Spleen (tissue), 7 donors: ENCODE data around the gene FAAP20.

Experiments
- POLR2A ChIP-seq, 3 donors: fragments of 450-650 bp; IDR thresholded peaks; one replicate each; pipeline ENCODE4 v1.5.1; 2017; ENCODE audit warnings: antibody characterized with exemption in 3 of 3, mild to moderate bottlenecking in 1 of 3
- POLR2AphosphoS5 ChIP-seq, 3 donors: sonication (generic); formaldehyde crosslinking; IDR thresholded peaks; one replicate each; pipeline ENCODE4 v1.5.1; 2017; ENCODE audit warnings: antibody characterized with exemption in 3 of 3
- TF ChIP-seq, protein P1 (sequence below), 11 experiments: fragments of 200-600 bp in 7 of 11; fragments of 450-650 bp in 4 of 11; sonication (generic) in 4 of 11; IDR thresholded peaks in 8 of 11; conservative IDR thresholded peaks in 3 of 11; 1 replicate in 7 of 11; 2 replicates in 4 of 11; pipeline versions ENCODE4 v1.4.0 to v1.8.0; 2016 to 2021; ENCODE audit warnings: antibody characterized with exemption in 11 of 11, inconsistent platforms in 4 of 11, mild to moderate bottlenecking in 1 of 11
- donor health status: DM: no; HTN: no; CAD: no; lungs with moderate emphysema.
- donor health status: DM: no; HTN: no; CAD: no.
- donor health status: DM: no; HTN: no; CAD: no.

DNA sequence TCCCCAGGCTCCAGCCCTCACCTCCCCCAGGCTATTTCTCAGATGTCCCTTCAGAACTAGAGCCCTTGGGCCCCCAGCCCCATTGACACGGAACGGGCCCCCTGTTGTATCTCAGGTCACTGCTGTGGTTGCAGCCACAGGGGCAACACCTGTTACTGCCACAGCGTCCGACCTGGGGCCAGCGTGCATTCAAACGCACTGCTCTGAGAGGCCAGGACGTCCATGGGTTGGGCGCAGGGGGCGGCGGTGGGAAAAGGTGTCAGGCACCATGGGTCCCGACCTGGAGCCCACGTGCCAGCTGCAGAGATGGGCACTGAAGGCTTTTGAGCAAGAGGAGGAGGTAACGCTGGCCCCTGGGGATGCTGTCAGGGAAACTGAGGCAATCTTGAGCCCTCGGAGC, 13.3 kb downstream of the FAAP20 start:
- TF ChIP-seq, protein P1, sequence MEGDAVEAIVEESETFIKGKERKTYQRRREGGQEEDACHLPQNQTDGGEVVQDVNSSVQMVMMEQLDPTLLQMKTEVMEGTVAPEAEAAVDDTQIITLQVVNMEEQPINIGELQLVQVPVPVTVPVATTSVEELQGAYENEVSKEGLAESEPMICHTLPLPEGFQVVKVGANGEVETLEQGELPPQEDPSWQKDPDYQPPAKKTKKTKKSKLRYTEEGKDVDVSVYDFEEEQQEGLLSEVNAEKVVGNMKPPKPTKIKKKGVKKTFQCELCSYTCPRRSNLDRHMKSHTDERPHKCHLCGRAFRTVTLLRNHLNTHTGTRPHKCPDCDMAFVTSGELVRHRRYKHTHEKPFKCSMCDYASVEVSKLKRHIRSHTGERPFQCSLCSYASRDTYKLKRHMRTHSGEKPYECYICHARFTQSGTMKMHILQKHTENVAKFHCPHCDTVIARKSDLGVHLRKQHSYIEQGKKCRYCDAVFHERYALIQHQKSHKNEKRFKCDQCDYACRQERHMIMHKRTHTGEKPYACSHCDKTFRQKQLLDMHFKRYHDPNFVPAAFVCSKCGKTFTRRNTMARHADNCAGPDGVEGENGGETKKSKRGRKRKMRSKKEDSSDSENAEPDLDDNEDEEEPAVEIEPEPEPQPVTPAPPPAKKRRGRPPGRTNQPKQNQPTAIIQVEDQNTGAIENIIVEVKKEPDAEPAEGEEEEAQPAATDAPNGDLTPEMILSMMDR (IDR thresholded peaks at IDR 0.05 in 8 of 11, conservative IDR thresholded peaks at IDR 0.05 in 3 of 11), result no peak
- TF ChIP-seq POLR2A (IDR thresholded peaks at IDR 0.05) (no peak), POLR2AphosphoS5 (IDR thresholded peaks at IDR 0.05) (no peak)
